ENCODE data around the gene RREB1.

RREB1 gene

DNA sequence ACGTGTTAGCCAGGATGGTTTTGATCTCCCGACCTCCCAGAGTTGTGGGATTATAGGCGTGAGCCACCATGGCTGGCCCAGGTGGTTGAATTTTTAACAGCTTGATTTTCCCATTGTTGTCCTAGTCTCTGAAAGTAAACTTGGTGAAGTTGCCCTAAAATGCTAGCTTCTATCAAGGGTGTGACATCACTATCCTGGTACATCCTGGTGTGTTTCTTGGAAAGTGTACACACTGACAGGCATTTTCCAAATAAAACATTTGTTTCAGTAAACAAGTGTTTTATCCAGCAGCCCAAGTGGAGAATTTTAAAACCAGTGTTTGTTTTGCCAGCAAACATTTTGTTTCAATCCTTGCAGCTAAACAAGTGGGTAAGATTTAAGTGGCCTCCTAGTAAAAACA, 40.5 kb upstream of the RREB1 start:
- Histone ChIP-seq H3K27me3 (no peaks in the 10 kb centered on the region), H3K9me3 (no peaks in the 10 kb centered on the region), H3K4me1 (ENCODE audit: control insufficient read depth in 1 of 2, insufficient read depth in 1 of 2, low read depth in 1 of 2, low read length in 1 of 2) (no peaks in the 10 kb centered on the region), H3K4me3 (ENCODE audit: low read depth in 1 of 2, low read length in 1 of 2) (no peak overlapping the region), H3K36me3 (no peaks in the 10 kb centered on the region), H3K27ac (no peak overlapping the region)
- TF ChIP-seq, protein P1, sequence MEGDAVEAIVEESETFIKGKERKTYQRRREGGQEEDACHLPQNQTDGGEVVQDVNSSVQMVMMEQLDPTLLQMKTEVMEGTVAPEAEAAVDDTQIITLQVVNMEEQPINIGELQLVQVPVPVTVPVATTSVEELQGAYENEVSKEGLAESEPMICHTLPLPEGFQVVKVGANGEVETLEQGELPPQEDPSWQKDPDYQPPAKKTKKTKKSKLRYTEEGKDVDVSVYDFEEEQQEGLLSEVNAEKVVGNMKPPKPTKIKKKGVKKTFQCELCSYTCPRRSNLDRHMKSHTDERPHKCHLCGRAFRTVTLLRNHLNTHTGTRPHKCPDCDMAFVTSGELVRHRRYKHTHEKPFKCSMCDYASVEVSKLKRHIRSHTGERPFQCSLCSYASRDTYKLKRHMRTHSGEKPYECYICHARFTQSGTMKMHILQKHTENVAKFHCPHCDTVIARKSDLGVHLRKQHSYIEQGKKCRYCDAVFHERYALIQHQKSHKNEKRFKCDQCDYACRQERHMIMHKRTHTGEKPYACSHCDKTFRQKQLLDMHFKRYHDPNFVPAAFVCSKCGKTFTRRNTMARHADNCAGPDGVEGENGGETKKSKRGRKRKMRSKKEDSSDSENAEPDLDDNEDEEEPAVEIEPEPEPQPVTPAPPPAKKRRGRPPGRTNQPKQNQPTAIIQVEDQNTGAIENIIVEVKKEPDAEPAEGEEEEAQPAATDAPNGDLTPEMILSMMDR (IDR thresholded peaks at IDR 0.05) = no peak

DNA sequence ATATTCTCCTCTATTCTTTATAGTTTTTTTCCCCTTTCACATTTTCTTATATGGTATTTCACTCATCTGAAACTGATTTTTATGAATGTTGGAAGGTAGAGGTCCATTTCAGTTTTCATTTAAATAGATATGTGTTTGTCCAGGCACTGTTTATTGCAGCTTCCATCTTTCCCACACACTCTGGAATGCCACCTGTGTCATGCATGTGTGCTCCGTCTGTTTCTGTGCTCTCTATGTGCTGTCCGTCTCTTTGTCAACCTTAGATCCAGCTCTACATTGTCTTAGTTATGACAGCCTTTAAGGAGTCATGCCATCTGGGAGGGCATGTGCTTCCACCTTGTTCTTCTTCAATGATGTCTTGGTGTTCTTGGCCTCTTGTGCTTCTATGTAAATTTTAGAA, 36.4 kb upstream of the RREB1 start:
- TF ChIP-seq, protein P1 (IDR thresholded peaks at IDR 0.05) = no peak
- no peaks in the 10 kb centered on the region for H3K36me3 ChIP-seq
- H3K9me3 ChIP-seq = no peaks in the 10 kb centered on the region
- H3K27ac ChIP-seq = no peak overlapping the region
- peaks cover 3 to 8% of the 10 kb centered on the region in 2 experiments for H3K4me1 ChIP-seq (ENCODE audit: control insufficient read depth in 1 of 2, insufficient read depth in 1 of 2, low read depth in 1 of 2, low read length in 1 of 2)
- no peaks in the 10 kb centered on the region for H3K27me3 ChIP-seq
- H3K4me3 ChIP-seq (ENCODE audit: low read depth in 1 of 2, low read length in 1 of 2) = no peak overlapping the region

DNA sequence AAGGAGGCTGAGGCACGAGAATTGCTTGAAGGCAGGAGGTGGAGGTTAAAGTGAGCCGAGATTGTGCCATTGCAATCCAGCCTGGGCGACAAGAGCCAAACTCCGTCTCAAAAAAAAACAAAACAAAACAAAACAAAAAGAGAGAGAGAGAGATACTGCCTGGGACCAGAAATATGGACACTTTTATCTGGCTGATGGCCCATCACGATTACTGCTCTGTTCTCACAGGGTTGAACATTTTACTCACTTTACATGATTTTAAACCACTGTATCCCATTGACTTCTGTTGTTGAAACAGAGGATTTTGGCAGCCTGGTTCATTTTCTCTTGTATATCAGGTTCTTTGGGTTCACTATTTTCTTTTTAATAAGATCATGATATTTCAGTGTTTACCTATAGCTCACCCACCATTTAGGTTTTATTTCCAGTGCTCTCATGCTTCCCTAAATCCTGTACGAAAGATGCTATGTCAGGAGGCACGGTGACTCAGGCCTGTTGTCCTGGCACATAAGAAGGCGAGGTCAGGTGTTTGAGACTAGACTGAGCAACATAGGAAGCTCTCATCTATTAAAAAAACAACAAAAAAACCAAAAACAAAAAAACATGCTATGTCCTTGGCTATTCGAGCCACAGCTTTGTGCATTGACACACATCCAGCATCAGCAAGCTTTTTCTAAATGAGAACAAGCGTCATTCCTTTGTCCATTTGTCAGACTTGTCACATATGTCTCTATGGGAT, 34.5 kb upstream of the RREB1 start:
- Histone ChIP-seq H3K4me1 (ENCODE audit: control insufficient read depth in 1 of 2, insufficient read depth in 1 of 2, low read depth in 1 of 2, low read length in 1 of 2) (peaks cover 3 to 8% of the 10 kb centered on the region in 2 experiments), H3K9me3 (no peaks in the 10 kb centered on the region), H3K27me3 (no peaks in the 10 kb centered on the region), H3K27ac (no peak overlapping the region), H3K36me3 (no peaks in the 10 kb centered on the region), H3K4me3 (ENCODE audit: low read depth in 1 of 2, low read length in 1 of 2) (no peak overlapping the region)
- TF ChIP-seq, protein P1 (IDR thresholded peaks at IDR 0.05) = no peak

DNA sequence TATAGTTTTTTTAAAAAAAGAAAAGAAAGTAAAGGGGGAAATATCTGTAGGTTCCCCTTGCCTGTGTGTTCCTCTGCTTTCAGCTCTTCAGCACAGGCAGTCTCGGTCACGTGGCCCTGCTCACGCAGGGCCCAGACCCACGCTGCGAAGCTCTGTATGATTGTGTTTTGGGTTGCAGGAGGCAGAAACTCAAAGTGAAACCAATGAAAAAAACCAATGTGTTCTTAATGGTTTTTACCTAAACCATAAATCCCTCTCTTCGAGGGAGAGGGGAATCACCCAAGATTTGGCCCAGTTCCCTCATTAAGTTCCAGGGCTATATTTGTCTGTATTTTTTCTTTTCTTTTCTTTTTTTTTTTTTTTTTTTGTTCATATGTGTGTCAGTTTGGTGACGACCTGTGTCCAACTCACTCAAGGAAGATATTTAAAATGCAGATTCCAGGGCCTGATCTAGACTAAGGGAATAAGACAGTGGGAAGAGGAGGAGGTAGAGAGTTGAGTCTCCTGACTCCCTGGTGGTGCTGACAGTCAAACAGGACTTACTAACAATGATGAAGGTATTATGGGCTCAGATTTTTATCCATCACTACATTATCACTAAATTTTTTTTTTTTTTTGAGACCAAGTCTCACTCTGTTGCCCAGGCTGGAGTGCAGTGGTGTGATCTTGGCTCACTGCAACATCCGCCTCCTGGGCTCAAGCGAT, 33.8 kb upstream of the RREB1 start:
- Histone ChIP-seq H3K27ac (no peak overlapping the region), H3K4me3 (ENCODE audit: low read depth in 1 of 2, low read length in 1 of 2) (no peak overlapping the region), H3K9me3 (no peaks in the 10 kb centered on the region), H3K36me3 (no peaks in the 10 kb centered on the region), H3K27me3 (no peaks in the 10 kb centered on the region), H3K4me1 (ENCODE audit: control insufficient read depth in 1 of 2, insufficient read depth in 1 of 2, low read depth in 1 of 2, low read length in 1 of 2) (peaks cover 3 to 8% of the 10 kb centered on the region in 2 experiments)
- TF ChIP-seq, protein P1 (IDR thresholded peaks at IDR 0.05) = no peak

DNA sequence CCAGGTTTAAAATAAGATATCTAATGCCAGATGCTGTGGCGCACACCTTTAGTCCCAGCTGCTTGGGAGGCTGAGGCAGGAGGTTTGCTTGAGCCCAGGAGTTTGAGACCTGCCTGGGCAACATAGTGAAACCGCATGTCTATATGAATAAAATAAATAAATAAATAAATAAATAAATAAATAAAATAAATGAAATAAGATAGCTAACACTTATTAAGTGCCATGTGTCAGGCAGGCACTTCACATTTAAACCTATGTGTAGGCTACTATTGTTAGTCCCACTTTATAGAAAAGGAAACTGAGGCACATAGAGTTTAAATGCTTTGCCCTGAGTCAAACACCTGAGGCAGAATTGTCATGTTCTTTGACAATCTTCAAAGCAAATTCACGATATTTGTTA, 32.9 kb upstream of the RREB1 start:
- Histone ChIP-seq H3K36me3 (no peaks in the 10 kb centered on the region), H3K4me1 (ENCODE audit: control insufficient read depth in 1 of 2, insufficient read depth in 1 of 2, low read depth in 1 of 2, low read length in 1 of 2) (peaks cover 3 to 8% of the 10 kb centered on the region in 2 experiments), H3K27ac (no peak overlapping the region), H3K4me3 (ENCODE audit: low read depth in 1 of 2, low read length in 1 of 2) (no peak overlapping the region), H3K9me3 (no peaks in the 10 kb centered on the region), H3K27me3 (no peaks in the 10 kb centered on the region)
- TF ChIP-seq, protein P1 (IDR thresholded peaks at IDR 0.05) = no peak
